COLO668 (cell line): ENCODE results near the gene LIG4.
A peak's percentile ranks its signal among the peaks of the same experiment; 100 is the strongest.

Experiments used
- DNase-seq: peaks from one replicate; lab custom pipeline; 2025; ENCODE audit not compliant: unreplicated experiment; lab: John Stamatoyannopoulos, UW

Gene LIG4

GRCh38 chr13:108194435-108194936 is 20.9 kb downstream of the LIG4 start:
- no peak for DNase-seq

GRCh38 chr13:108193806-108194205 is 21.5 kb downstream of the LIG4 start:
- DNase-seq = no peak

GRCh38 chr13:108190897-108191296 is 24.4 kb downstream of the LIG4 start:
- no peak for DNase-seq

GRCh38 chr13:108188260-108188659 is 27.1 kb downstream of the LIG4 start:
- no peak for DNase-seq

- no peak for DNase-seq
Observed at GRCh38 chr13:108185223-108185622, 30.1 kb downstream of the LIG4 start.

GRCh38 chr13:108182652-108183051 is 32.7 kb downstream of the LIG4 start:
- DNase-seq = no peak

- DNase-seq = no peak
Observed at GRCh38 chr13:108178078-108178477, 37.3 kb downstream of the LIG4 start.

GRCh38 chr13:108176685-108177274 is 38.6 kb downstream of the LIG4 start:
- DNase-seq = peak; percentile 50

- no peak for DNase-seq
Observed at GRCh38 chr13:108168929-108169328, 46.4 kb downstream of the LIG4 start.

GRCh38 chr13:108166078-108166477 is 49.3 kb downstream of the LIG4 start:
- no peak for DNase-seq

- no peak for DNase-seq
Observed at GRCh38 chr13:108158746-108159145, 56.6 kb downstream of the LIG4 start.
